ENCODE measurements around the gene ZNF474. TPM values are rescaled to one million over a fixed set of nuclear protein-coding genes. Genes with fewer than 3 reads are reported as not detected.

ZNF474 gene
- total and polyA plus RNA-seq, 12 donors, result 0.03 to 0.20 (median 0.19) TPM; not detected in 9

- H3K27ac ChIP-seq, result no peak overlapping the region
- no peaks in the 10 kb centered on the region for H3K36me3 ChIP-seq
- H3K9me3 ChIP-seq, result no peaks in the 10 kb centered on the region
- WGBS, 2 donors, result 77% methylated on average over 3 of the region's 3 CpGs
- no peak for ATAC-seq
- H3K27me3 ChIP-seq, result no peaks in the 10 kb centered on the region
- DNase-seq, result no peak
- no peak overlapping the region for H3K4me3 ChIP-seq
- intact Hi-C loops (cut with DNase I), result no loop called here
- H3K4me1 ChIP-seq, result no peaks in the 10 kb centered on the region
- TF ChIP-seq, protein P1, sequence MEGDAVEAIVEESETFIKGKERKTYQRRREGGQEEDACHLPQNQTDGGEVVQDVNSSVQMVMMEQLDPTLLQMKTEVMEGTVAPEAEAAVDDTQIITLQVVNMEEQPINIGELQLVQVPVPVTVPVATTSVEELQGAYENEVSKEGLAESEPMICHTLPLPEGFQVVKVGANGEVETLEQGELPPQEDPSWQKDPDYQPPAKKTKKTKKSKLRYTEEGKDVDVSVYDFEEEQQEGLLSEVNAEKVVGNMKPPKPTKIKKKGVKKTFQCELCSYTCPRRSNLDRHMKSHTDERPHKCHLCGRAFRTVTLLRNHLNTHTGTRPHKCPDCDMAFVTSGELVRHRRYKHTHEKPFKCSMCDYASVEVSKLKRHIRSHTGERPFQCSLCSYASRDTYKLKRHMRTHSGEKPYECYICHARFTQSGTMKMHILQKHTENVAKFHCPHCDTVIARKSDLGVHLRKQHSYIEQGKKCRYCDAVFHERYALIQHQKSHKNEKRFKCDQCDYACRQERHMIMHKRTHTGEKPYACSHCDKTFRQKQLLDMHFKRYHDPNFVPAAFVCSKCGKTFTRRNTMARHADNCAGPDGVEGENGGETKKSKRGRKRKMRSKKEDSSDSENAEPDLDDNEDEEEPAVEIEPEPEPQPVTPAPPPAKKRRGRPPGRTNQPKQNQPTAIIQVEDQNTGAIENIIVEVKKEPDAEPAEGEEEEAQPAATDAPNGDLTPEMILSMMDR (IDR thresholded peaks at IDR 0.05), result no peak
Measured at GRCh38 chr5:122095158-122095557, 34.2 kb upstream of the ZNF474 start.

- Histone ChIP-seq H3K27me3 (no peaks in the 10 kb centered on the region), H3K4me3 (no peak overlapping the region), H3K27ac (no peak overlapping the region), H3K9me3 (no peaks in the 10 kb centered on the region), H3K4me1 (no peaks in the 10 kb centered on the region), H3K36me3 (no peaks in the 10 kb centered on the region)
- ATAC-seq (no peak), DNase-seq (no peak)
- intact Hi-C loops (cut with DNase I), result no loop called here
- TF ChIP-seq, protein P1 (IDR thresholded peaks at IDR 0.05), result no peak
- 86 to 90% methylated on average over 1 of the region's 1 CpG for WGBS, 2 donors
Measured at GRCh38 chr5:122097391-122097790, 32.0 kb upstream of the ZNF474 start.

DNA sequence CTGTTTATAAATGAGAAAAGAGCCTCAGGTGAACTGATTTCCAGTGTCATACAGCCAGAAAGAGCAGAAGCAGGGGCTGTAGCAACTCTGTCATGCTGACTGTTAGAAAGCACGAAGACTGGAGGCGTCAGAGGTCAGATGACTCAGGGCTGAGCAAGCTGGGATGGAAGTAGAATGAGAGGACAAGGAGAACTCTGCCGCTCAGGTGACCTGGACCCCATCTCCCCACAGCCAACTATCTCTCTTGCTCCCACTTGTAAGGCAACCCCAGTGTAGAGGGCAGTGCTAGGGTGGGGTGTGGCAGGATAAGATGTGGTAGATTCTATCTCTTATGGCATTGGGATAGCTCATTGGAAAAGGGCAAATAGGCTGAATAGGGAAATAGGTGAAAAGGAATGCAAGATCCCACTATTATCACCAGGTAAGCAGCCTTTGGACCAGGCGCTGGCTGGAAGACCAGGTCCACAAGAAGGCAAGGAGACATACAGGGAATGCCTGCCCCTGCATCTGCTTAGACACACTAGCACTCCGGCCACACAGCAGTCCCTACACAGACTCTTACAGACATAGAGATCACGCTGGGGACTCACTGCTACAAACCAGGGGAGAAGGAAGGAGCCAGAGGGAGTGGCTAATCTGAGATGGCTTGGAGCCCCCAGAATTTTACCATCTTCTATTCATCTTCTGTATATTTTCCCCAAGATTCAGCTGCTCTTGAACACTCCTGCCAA lies 30.1 kb upstream of the ZNF474 start:
- Histone ChIP-seq H3K9me3 (no peaks in the 10 kb centered on the region), H3K27ac (no peak overlapping the region), H3K4me1 (no peaks in the 10 kb centered on the region), H3K27me3 (no peaks in the 10 kb centered on the region), H3K36me3 (no peaks in the 10 kb centered on the region), H3K4me3 (no peak overlapping the region)
- ATAC-seq, result no peak
- TF ChIP-seq, protein P1 (IDR thresholded peaks at IDR 0.05), result no peak
- intact Hi-C loops (cut with DNase I), result no loop called here
- WGBS, 2 donors, result 77 to 84% methylated on average over 6 of the region's 6 CpGs
- DNase-seq, result no peak

DNA sequence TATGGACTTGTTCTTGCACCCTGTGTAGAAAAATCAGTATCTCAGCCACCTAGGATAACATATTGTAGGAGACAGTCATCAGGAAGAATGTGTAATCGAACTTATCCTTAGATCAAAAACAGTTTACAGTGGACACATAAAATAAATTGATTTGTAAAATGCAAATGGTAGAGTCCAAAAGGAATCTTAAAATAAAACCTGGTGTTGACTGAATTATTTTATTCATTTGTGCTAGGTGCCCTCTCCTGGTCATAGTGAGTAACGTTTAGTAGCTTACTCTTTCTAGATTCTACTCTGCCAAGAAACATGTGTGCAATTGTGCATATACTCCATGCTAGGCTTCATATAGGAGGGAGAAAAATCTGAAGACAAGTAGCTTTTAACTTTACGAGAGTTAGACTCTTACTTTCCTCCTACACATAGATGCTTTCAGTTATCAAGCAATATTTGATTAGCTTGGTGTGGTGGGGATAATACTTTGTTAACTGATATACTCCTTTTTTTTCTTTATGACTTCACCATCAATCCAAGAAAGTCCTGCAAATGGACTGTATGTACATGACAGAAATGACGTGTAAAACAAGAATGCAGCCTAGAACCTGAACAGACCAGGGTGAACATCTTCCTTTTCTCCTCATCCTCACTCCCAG lies 27.6 kb upstream of the ZNF474 start:
- Histone ChIP-seq H3K27me3 (no peaks in the 10 kb centered on the region), H3K4me1 (no peaks in the 10 kb centered on the region), H3K4me3 (no peak overlapping the region), H3K36me3 (no peaks in the 10 kb centered on the region), H3K9me3 (no peaks in the 10 kb centered on the region), H3K27ac (no peak overlapping the region)
- intact Hi-C loops (cut with DNase I), result loop anchor here in 4 of 10 donors (2.0 to 10.0 kb wide), 3 partner anchors 134 to 137 kb away; partner anchors contain the start of gene SRFBP1 (in 1 of the 4)
- no peak for ATAC-seq
- DNase-seq, result no peak
- TF ChIP-seq, protein P1 (IDR thresholded peaks at IDR 0.05), result peak; percentile 20 to 70 (median 57)
- 31 to 32% methylated on average over 4 of the region's 4 CpGs for WGBS, 2 donors
